MM.1S (cell line): ENCODE measurements around the gene TBC1D13.
A peak's percentile ranks its signal among the peaks of the same experiment; 100 is the strongest.

Experiments
- CTCF ChIP-seq: fragments of 300-600 bp; sonication (generic); IDR thresholded peaks from 2 replicates; pipeline ENCODE4 v1.5.1; 2016; ENCODE audit warnings: antibody characterized with exemption, low read length, mixed read lengths
- EZH2 ChIP-seq: fragments of 300-600 bp; sonication (generic); optimal IDR thresholded peaks from 2 replicates; pipeline ENCODE3; 2017; ENCODE audit warnings: low read depth, mild to moderate bottlenecking, antibody characterized with exemption, low read length, mixed read lengths

GRCh38 chr9:128825923-128826700 is 39.1 kb downstream of the TBC1D13 start:
- TF ChIP-seq CTCF = peak; percentile 8; the same call in 1 of the 2 replicates
- TF ChIP-seq EZH2 = no peak
